ENCODE measurements around the gene IDI2. TPM values are rescaled to one million over a fixed set of nuclear protein-coding genes. Genes with fewer than 3 reads are reported as not detected.

IDI2 gene
- total RNA-seq, 1 donor from 2014 or later: not detected

DNA sequence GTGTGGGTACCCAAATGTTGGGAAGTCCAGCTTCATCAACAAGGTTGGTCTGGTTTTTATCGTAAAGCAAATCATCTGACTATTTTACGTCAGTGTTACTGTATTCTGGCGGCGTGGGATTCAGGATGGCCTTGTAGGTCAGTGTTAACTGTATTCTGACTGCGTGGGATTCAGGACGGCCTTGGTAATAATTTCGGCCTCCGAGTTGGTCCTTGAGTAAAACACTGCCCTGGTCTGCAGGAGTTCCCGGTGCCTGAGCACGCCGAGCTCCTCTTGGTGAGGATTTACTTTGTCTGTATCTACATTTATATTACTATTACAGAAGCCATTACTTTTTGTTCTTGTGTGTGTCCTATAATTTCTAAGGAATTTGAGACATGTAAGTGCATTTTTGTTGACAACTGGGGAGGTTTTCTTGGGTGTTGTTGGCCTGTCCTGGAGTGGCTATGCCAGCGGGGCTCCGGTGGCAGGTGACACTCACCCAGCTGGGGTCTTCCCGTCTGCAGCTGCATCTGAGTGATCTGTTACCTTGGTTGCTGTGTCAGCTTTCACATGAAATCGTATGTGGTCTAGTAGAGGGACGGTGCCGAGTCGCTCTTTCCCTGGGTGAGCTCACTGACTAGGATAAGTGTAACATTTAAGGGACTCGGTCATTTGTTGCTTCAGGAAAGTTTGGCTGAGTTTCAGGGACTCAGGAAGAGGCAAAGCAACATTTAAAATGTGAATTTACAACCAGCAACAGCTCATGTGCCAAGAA, 28.2 kb downstream of the IDI2 start:
- TF ChIP-seq, protein P1, sequence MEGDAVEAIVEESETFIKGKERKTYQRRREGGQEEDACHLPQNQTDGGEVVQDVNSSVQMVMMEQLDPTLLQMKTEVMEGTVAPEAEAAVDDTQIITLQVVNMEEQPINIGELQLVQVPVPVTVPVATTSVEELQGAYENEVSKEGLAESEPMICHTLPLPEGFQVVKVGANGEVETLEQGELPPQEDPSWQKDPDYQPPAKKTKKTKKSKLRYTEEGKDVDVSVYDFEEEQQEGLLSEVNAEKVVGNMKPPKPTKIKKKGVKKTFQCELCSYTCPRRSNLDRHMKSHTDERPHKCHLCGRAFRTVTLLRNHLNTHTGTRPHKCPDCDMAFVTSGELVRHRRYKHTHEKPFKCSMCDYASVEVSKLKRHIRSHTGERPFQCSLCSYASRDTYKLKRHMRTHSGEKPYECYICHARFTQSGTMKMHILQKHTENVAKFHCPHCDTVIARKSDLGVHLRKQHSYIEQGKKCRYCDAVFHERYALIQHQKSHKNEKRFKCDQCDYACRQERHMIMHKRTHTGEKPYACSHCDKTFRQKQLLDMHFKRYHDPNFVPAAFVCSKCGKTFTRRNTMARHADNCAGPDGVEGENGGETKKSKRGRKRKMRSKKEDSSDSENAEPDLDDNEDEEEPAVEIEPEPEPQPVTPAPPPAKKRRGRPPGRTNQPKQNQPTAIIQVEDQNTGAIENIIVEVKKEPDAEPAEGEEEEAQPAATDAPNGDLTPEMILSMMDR (IDR thresholded peaks at IDR 0.05): no peak
- DNase-seq (ENCODE audit: low spot score): no peak
- Mint-ChIP-seq H3K9me3 (ENCODE audit: low read depth) (peaks cover 12% of the 10 kb centered on the region), H3K4me1 (ENCODE audit: low read depth) (no peaks in the 10 kb centered on the region), H3K27me3 (ENCODE audit: low read depth) (no peaks in the 10 kb centered on the region), H3K36me3 (ENCODE audit: low read depth) (peaks cover 66% of the 10 kb centered on the region), H3K4me3 (ENCODE audit: unreplicated experiment) (no peak overlapping the region), H3K27ac (ENCODE audit: unreplicated experiment) (no peak overlapping the region)

DNA sequence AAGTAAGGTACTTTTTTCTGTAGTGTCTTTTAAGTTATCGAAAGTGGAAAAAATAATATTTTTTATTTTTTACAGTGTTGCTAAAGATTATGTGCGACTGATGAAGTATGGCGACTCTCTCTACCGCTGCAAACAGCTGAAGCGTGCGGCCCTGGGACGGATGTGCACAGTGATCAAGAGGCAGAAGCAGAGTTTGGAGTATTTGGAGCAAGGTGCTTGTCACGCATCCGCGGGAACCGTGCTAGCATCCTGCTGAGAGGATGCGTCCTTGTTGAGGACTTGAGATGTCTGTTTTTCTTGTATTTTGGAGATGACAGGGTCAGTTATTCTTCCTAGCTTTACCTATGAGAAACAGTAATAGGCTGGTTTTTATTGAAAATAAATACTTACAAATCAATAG, 29.6 kb downstream of the IDI2 start:
- Mint-ChIP-seq H3K36me3 (ENCODE audit: low read depth) (peaks cover 54% of the 10 kb centered on the region), H3K4me3 (ENCODE audit: unreplicated experiment) (no peak overlapping the region)

DNA sequence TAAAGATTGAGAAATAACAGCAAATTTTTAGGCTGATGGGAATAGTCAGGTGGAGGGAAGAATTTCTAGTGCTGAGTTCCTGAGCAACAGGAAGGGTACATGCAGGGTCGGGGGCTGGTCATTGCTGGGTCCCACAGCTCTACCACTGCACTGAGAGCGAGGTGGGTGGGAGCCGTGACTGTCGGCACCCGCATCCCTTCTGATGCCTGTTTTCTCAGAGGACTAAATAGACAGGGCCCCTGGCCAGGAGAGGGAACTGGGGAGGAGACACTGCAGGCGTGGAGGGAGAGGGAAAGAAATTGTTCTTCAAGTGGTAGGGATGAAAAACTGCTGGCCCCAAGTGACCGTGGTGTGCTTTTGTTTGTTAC, 30.1 kb downstream of the IDI2 start:
- DNase-seq (ENCODE audit: low spot score): no peak
- Mint-ChIP-seq H3K4me1 (ENCODE audit: low read depth) (peaks cover 9% of the 10 kb centered on the region), H3K36me3 (ENCODE audit: low read depth) (peaks cover 49% of the 10 kb centered on the region), H3K27ac (ENCODE audit: unreplicated experiment) (no peak overlapping the region), H3K9me3 (ENCODE audit: low read depth) (no peaks in the 10 kb centered on the region), H3K4me3 (ENCODE audit: unreplicated experiment) (no peak overlapping the region), H3K27me3 (ENCODE audit: low read depth) (no peaks in the 10 kb centered on the region)
- TF ChIP-seq, protein P1 (IDR thresholded peaks at IDR 0.05): no peak

More for the DNA sequence above, 29.6 kb downstream of the IDI2 start:
- no peak overlapping the region for H3K27ac Mint-ChIP-seq (ENCODE audit: unreplicated experiment)
- H3K4me1 Mint-ChIP-seq (ENCODE audit: low read depth): peaks cover 4% of the 10 kb centered on the region
- TF ChIP-seq, protein P1 (IDR thresholded peaks at IDR 0.05): no peak
- peaks cover under 1% of the 10 kb centered on the region for H3K9me3 Mint-ChIP-seq (ENCODE audit: low read depth)
- no peak for DNase-seq (ENCODE audit: low spot score)
- no peaks in the 10 kb centered on the region for H3K27me3 Mint-ChIP-seq (ENCODE audit: low read depth)

DNA sequence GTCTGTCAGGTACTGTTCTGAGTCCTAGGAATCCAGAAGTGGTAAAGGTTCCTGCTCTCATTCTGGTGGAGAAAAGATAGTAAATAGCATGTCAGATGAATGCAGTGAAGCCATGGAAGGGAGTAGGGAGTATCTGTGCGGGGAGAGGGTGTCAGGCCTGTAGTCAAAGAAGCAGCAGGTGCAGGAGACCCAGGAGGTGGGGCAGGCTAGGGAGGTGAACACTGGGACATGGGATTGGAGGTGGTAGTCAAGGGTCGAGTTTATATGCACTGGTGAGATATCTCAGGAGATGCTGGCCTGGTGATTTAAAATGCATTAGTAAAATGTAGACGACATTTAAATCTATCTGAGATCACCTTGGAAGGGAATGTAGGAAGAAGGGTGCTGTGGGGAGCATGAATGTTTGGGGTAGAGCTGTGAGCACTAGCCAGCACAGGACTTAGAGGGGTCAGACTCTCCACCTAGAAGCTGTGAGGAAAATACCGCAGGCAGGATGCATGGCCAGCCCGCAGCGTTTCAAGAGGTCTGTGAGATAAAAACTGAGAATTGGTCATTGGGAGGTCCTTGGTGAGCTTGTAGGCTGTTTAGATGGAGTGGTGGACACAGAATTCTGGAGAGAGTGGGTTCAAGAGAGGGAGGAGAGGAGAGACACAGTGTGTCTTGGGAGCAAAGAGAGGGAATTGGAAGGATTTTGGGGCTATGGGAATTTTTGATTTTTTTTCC, 30.7 kb downstream of the IDI2 start:
- DNase-seq (ENCODE audit: low spot score): no peak
- no peak overlapping the region for H3K4me3 Mint-ChIP-seq (ENCODE audit: unreplicated experiment)
- H3K9me3 Mint-ChIP-seq (ENCODE audit: low read depth): no peaks in the 10 kb centered on the region
- peaks cover 13% of the 10 kb centered on the region for H3K4me1 Mint-ChIP-seq (ENCODE audit: low read depth)
- peaks cover 47% of the 10 kb centered on the region for H3K36me3 Mint-ChIP-seq (ENCODE audit: low read depth)
- H3K27ac Mint-ChIP-seq (ENCODE audit: unreplicated experiment): peak overlapping the region; percentile 19
- TF ChIP-seq, protein P1 (IDR thresholded peaks at IDR 0.05): no peak
- no peaks in the 10 kb centered on the region for H3K27me3 Mint-ChIP-seq (ENCODE audit: low read depth)

DNA sequence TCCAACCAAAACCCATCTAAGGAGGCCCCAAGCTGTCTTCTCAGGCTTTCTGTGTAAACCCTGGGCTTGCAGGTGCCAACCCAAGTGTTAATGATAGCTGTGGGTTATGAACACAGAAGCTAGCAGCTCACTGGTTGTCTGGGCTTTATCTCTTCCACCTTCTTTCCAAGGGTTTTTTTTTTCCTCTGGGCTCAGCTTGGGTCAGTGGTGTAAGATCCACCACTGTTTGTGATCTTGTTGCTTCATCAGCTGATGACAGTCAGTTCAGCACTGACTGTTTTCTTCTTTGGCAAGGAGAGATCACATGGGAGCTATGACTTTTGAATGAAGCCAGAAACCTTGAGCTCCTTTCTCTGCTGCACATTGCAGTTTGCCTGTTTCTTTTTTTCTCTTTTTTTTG, 32.8 kb downstream of the IDI2 start:
- no peaks in the 10 kb centered on the region for H3K9me3 Mint-ChIP-seq (ENCODE audit: low read depth)
- no peak overlapping the region for H3K27ac Mint-ChIP-seq (ENCODE audit: unreplicated experiment)
- TF ChIP-seq, protein P1 (IDR thresholded peaks at IDR 0.05): no peak
- H3K4me1 Mint-ChIP-seq (ENCODE audit: low read depth): peaks cover 26% of the 10 kb centered on the region
- peaks cover 34% of the 10 kb centered on the region for H3K36me3 Mint-ChIP-seq (ENCODE audit: low read depth)
- DNase-seq (ENCODE audit: low spot score): no peak
- no peak overlapping the region for H3K4me3 Mint-ChIP-seq (ENCODE audit: unreplicated experiment)
- no peaks in the 10 kb centered on the region for H3K27me3 Mint-ChIP-seq (ENCODE audit: low read depth)
